Measurements from ENCODE around the gene MDM1. TPM values are rescaled to one million over a fixed set of nuclear protein-coding genes. Genes with fewer than 3 reads are reported as not detected.

MDM1 gene
- total and polyA plus RNA-seq, 10 donors: 13.5 to 38.9 (median 21.9) TPM

DNA sequence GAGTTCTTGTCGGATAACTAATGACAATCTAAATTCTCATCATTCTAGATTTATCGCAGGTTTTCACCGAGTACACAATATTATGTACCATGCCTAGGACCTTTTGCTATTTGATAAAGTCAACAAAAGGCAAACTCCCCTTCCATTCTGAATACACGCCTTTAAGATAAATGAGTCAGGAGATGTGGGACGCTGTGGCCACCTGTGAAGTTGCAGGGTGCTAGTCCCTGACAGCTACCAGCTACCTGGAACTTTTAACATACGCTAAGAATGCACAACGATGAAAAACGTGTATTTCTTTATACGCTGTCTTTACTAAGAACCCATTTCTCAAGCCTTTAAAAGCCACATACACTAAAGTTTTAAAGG lies 678 bp downstream of the MDM1 start:
- Histone ChIP-seq H3K27ac (peak overlapping the region in 7 of 8 donors; percentile 56 to 90 (median 82)), H3K36me3 (peaks cover 0 to 30% (median 3%) of the 10 kb centered on the region in 6 donors), H3K27me3 (replicated peaks in 1 of 7) (no peaks in the 10 kb centered on the region), H3K4me1 (peaks cover 10 to 72% (median 26%) of the 10 kb centered on the region in 6 donors), H3K4me3 (peak overlapping the region; percentile 82 to 97 (median 90)), H3K9me3 (no peaks in the 10 kb centered on the region)
- intact Hi-C loops (cut with DNase I; ENCODE audit: low total_unique reads): no loop called here
- TF ChIP-seq, protein P1, sequence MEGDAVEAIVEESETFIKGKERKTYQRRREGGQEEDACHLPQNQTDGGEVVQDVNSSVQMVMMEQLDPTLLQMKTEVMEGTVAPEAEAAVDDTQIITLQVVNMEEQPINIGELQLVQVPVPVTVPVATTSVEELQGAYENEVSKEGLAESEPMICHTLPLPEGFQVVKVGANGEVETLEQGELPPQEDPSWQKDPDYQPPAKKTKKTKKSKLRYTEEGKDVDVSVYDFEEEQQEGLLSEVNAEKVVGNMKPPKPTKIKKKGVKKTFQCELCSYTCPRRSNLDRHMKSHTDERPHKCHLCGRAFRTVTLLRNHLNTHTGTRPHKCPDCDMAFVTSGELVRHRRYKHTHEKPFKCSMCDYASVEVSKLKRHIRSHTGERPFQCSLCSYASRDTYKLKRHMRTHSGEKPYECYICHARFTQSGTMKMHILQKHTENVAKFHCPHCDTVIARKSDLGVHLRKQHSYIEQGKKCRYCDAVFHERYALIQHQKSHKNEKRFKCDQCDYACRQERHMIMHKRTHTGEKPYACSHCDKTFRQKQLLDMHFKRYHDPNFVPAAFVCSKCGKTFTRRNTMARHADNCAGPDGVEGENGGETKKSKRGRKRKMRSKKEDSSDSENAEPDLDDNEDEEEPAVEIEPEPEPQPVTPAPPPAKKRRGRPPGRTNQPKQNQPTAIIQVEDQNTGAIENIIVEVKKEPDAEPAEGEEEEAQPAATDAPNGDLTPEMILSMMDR (IDR thresholded peaks at IDR 0.05 in 8 of 11, conservative IDR thresholded peaks at IDR 0.05 in 3 of 11): no peak
- TF ChIP-seq POLR2AphosphoS5 (IDR thresholded peaks at IDR 0.05) (no peak), POLR2A (IDR thresholded peaks at IDR 0.05) (no peak)
- DNase-seq: no peak
- 34 to 41% (median 37%) methylated on average over 9 of the region's 9 CpGs for WGBS, 5 donors

DNA sequence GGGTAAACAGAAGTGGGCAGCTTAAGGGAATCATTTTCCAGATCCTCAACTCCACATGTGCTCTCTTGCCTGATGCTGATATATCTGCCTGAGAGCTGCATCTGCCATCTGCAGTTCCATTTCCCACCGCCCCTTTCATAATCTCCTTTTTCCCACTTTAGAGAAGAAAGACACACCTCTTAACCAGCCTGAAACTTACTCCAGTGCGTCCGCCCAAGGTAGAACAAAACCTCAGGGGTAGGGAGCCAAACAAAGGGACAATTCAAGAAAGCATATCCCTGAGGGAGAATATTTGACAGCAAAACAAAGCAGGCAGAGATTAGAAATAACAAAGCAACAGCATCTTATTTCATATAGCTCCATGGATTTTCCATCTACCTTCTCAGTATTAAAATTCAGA lies 4.3 kb downstream of the MDM1 start:
- WGBS, 5 donors: 92 to 97% (median 95%) methylated on average over 3 of the region's 3 CpGs
- TF ChIP-seq POLR2AphosphoS5 (IDR thresholded peaks at IDR 0.05) (no peak), POLR2A (IDR thresholded peaks at IDR 0.05) (no peak)
- TF ChIP-seq, protein P1 (IDR thresholded peaks at IDR 0.05 in 8 of 11, conservative IDR thresholded peaks at IDR 0.05 in 3 of 11): no peak
- no peak overlapping the region for H3K4me3 ChIP-seq
- H3K4me1 ChIP-seq: peaks cover 10 to 66% (median 20%) of the 10 kb centered on the region in 6 donors
- no peak for DNase-seq
- peaks cover 0 to 63% (median 12%) of the 10 kb centered on the region in 6 donors for H3K36me3 ChIP-seq
- H3K9me3 ChIP-seq: no peaks in the 10 kb centered on the region
- no peak overlapping the region for H3K27ac ChIP-seq
- intact Hi-C loops (cut with DNase I; ENCODE audit: low total_unique reads): no loop called here
- H3K27me3 ChIP-seq (replicated peaks in 1 of 7): no peaks in the 10 kb centered on the region

DNA sequence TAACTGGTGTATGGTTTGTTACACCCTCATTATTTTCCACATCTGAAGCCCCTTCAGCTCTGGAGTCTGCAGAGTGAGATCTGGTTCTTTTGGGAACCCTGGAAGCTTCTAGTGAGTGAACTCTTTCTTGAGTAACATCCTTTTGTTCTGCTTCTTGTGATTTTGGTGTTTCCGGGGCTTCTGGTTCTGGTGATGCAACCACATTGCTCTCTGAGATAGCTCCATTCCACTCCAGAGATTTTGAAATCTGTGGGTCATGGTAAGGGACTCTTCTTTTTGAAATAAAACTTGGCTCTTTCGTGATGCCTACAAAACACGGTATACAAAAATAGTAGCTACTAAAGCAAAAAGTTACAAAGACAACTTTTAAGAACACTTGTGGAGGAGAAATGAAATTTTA lies 5.4 kb downstream of the MDM1 start:
- H3K9me3 ChIP-seq: no peaks in the 10 kb centered on the region
- TF ChIP-seq, protein P1 (IDR thresholded peaks at IDR 0.05 in 8 of 11, conservative IDR thresholded peaks at IDR 0.05 in 3 of 11): no peak
- TF ChIP-seq POLR2AphosphoS5 (IDR thresholded peaks at IDR 0.05): no peak
- no peak for TF ChIP-seq POLR2A (IDR thresholded peaks at IDR 0.05)
- WGBS, 5 donors: 56 to 88% (median 72%) methylated on average over 3 of the region's 3 CpGs
- H3K36me3 ChIP-seq: peaks cover 0 to 75% (median 18%) of the 10 kb centered on the region in 6 donors
- H3K4me3 ChIP-seq: no peak overlapping the region
- no peaks in the 10 kb centered on the region for H3K27me3 ChIP-seq (replicated peaks in 1 of 7)
- H3K27ac ChIP-seq: peak overlapping the region in 1 of 8 donors; percentile 2
- intact Hi-C loops (cut with DNase I; ENCODE audit: low total_unique reads): no loop called here
- no peak for DNase-seq
- H3K4me1 ChIP-seq: peaks cover 8 to 59% (median 15%) of the 10 kb centered on the region in 6 donors

DNA sequence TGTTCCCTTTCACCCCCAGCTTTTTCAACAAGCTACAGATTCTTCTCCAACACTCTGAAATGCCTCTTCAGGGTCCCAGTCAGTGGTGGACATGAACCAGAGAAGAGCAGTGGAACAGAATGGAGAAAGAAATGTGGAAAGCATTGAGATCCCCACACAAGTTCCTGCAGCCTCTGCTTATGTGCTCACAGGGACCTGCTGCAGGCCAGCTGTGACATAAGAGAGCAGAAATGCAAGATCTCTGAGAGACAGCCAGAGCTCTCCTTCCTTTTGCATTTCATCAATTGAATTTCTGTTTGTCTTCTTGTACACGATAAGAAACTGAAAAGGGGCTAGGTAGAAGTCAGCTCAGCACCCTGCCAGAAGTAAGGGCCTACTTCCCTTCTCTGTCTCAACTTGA lies 6.2 kb downstream of the MDM1 start:
- TF ChIP-seq POLR2AphosphoS5 (IDR thresholded peaks at IDR 0.05) (no peak), POLR2A (IDR thresholded peaks at IDR 0.05) (no peak)
- TF ChIP-seq, protein P1 (IDR thresholded peaks at IDR 0.05 in 8 of 11, conservative IDR thresholded peaks at IDR 0.05 in 3 of 11): no peak
- no peaks in the 10 kb centered on the region for H3K27me3 ChIP-seq (replicated peaks in 1 of 7)
- no peak for DNase-seq
- 64 to 83% (median 76%) methylated on average over 1 of the region's 1 CpG for WGBS, 5 donors
- intact Hi-C loops (cut with DNase I; ENCODE audit: low total_unique reads): no loop called here
- H3K4me3 ChIP-seq: no peak overlapping the region
- H3K4me1 ChIP-seq: peaks cover 1 to 52% (median 8%) of the 10 kb centered on the region in 6 donors
- peak overlapping the region in 1 of 8 donors; percentile 2 for H3K27ac ChIP-seq
- H3K36me3 ChIP-seq: peaks cover 0 to 81% (median 18%) of the 10 kb centered on the region in 6 donors
- H3K9me3 ChIP-seq: no peaks in the 10 kb centered on the region
